HL-60 (cell line): ENCODE measurements around the gene ACSF3.

ENCODE experiments used
- DNase-seq, 2 experiments: peaks; one replicate each; pipeline ENCODE4 v3.0.0-alpha.2; 2010 to 2020; ENCODE audit warnings: low read depth in 1 of 2, low spot score in 1 of 2
- H3K27ac ChIP-seq: fragments of 250-450 bp; sonication (Bioruptor Pico); replicated peaks from 2 replicates; pipeline ENCODE4 v1.5.1; 2020; ENCODE audit warnings: mild to moderate bottlenecking, moderate library complexity
- H3K27me3 ChIP-seq: fragments of 250-450 bp; sonication (Bioruptor Pico); 2 replicates; pipeline ENCODE4 v1.5.1; 2021; ENCODE audit warnings: mild to moderate bottlenecking, moderate library complexity; ENCODE audit not compliant: insufficient read depth, poor library complexity, severe bottlenecking
- H3K4me3 ChIP-seq: replicated peaks from 2 replicates; pipeline ENCODE4 v1.5.1; 2011; ENCODE audit warnings: mild to moderate bottlenecking, control low read depth, low read length; ENCODE audit not compliant: insufficient read depth
- CTCF ChIP-seq: IDR thresholded peaks from one replicate; pipeline ENCODE4 v1.5.1; 2011; ENCODE audit warnings: low read length, control low read depth, inconsistent platforms; ENCODE audit not compliant: insufficient read depth
- GABPA ChIP-seq: IDR thresholded peaks from 2 replicates; pipeline ENCODE4 v1.6.1; 2012; ENCODE audit warnings: low read depth
- POLR2AphosphoS5 ChIP-seq: IDR thresholded peaks from 2 replicates; pipeline ENCODE4 v1.6.1; 2012; ENCODE audit warnings: low read depth
- SPI1 ChIP-seq: IDR thresholded peaks from 2 replicates; pipeline ENCODE4 v1.6.1; 2012; ENCODE audit warnings: low read depth, mild to moderate bottlenecking, borderline replicate concordance
- TF ChIP-seq, protein P1 (sequence below): IDR thresholded peaks from 2 replicates; pipeline ENCODE4 v1.6.1; 2012; ENCODE audit warnings: low read depth; ENCODE audit not compliant: insufficient replicate concordance

ACSF3 gene

GRCh38 chr16:89052191-89052889 is 41.3 kb upstream of the ACSF3 start:
- H3K27ac ChIP-seq, result no peak overlapping the region
- no peak for DNase-seq
- no peaks in the 10 kb centered on the region for H3K27me3 ChIP-seq
- H3K4me3 ChIP-seq, result no peak overlapping the region
- TF ChIP-seq POLR2AphosphoS5, result no peak
- TF ChIP-seq GABPA, result no peak
- no peak for TF ChIP-seq CTCF
- no peak for TF ChIP-seq SPI1
- TF ChIP-seq, protein P1, sequence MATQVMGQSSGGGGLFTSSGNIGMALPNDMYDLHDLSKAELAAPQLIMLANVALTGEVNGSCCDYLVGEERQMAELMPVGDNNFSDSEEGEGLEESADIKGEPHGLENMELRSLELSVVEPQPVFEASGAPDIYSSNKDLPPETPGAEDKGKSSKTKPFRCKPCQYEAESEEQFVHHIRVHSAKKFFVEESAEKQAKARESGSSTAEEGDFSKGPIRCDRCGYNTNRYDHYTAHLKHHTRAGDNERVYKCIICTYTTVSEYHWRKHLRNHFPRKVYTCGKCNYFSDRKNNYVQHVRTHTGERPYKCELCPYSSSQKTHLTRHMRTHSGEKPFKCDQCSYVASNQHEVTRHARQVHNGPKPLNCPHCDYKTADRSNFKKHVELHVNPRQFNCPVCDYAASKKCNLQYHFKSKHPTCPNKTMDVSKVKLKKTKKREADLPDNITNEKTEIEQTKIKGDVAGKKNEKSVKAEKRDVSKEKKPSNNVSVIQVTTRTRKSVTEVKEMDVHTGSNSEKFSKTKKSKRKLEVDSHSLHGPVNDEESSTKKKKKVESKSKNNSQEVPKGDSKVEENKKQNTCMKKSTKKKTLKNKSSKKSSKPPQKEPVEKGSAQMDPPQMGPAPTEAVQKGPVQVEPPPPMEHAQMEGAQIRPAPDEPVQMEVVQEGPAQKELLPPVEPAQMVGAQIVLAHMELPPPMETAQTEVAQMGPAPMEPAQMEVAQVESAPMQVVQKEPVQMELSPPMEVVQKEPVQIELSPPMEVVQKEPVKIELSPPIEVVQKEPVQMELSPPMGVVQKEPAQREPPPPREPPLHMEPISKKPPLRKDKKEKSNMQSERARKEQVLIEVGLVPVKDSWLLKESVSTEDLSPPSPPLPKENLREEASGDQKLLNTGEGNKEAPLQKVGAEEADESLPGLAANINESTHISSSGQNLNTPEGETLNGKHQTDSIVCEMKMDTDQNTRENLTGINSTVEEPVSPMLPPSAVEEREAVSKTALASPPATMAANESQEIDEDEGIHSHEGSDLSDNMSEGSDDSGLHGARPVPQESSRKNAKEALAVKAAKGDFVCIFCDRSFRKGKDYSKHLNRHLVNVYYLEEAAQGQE, result no peak

DNA sequence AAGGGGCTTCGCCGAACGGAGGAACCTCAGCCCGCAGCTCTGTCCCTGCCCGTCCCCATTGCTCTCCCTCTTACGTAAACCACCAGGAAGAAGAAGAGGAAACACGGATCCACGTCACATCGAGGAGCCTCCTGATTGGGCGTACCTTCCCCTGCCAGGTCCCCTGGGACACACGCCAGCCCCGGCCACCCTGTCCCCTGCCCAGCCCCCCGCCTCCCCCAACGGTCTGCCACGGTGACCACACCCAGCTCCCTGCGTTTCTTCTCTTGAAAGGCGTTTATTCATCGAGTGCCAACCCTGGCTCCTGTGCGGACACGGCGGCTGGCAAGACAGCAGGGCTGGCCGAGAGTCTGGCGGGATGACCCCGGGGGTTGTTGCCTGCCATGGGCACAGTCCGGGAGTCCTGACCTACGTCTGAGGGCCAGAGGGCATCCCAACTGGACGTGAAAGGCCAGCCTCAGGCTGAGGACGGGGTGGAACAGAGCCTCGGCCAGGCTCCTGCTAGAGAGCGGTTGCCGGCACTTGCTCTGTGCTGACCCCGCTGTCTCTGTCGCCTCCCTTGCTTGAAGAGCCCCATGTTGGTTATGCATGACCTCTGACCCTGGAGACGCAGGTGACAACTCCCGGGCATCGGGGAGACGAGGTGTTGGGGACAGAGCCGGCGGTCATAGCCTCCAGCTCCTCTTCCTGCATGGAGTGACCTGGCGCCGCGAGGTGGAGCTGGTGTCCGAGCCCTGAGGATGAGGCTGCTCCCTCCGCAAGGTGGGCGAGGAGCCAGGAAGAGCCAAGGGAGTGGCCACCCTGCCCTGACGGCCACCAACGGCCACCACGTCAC is 40.5 kb upstream of the ACSF3 start:
- no peak overlapping the region for H3K4me3 ChIP-seq
- H3K27me3 ChIP-seq, result no peaks in the 10 kb centered on the region
- peak; percentile 33 to 78 for DNase-seq
- TF ChIP-seq, protein P1, result no peak
- H3K27ac ChIP-seq, result no peak overlapping the region

DNA sequence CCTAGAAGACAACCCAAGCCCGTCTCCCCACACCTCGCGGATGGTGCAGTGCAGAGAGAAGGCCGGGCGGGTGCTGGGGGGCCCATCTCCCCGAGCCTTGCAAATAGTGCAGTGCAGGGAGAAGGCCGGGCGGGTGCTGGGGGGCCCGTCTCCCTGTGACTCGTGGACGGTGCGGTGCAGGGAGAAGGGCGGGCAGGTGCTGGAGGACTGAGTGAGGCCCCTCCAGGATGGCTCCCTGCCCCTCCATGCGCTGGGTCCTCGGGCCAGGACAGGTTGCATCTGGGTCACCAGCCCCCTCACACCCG is 40.0 kb upstream of the ACSF3 start:
- H3K27me3 ChIP-seq, result no peaks in the 10 kb centered on the region
- no peak overlapping the region for H3K4me3 ChIP-seq
- no peak for DNase-seq
- H3K27ac ChIP-seq, result no peak overlapping the region
- TF ChIP-seq, protein P1, result no peak
- TF ChIP-seq SPI1 (no peak), POLR2AphosphoS5 (no peak), GABPA (no peak), CTCF (no peak)
